HCT116 (cell line): ENCODE results near the gene ANKRD24. TPM values are rescaled to one million over a fixed set of nuclear protein-coding genes. Genes with fewer than 3 reads are reported as not detected.

Experiments
- ATAC-seq: fragments of 200-7000 bp; cut with Tn5 transposase; 2 replicates; pipeline ENCODE4 v1.9.1; 2020; ENCODE audit warnings: mild to moderate bottlenecking, moderate library complexity
- BruUV-seq: library from RNA; stranded (reverse); fragments of 400-500 nt; replicated peaks from 2 replicates; lab custom pipeline; 2021; lab: Mats Ljungman, UMichigan
- CTCF ChIA-PET: fragments of 300-600 bp; sonication (Branson Sonifier 250); formaldehyde crosslinking; loops from one replicate; lab custom pipeline; 2021; ENCODE audit warnings: antibody characterized with exemption; lab: Charles Lee
- POLR2A ChIA-PET: fragments of 300-600, 350-600 bp; sonication (Branson Sonifier 250); formaldehyde crosslinking; loops from one replicate; lab custom pipeline; 2021; ENCODE audit warnings: antibody characterized with exemption; lab: Charles Lee
- RAD21 ChIA-PET, 2 experiments: fragments of 300-600 bp; sonication (Branson Sonifier 250); formaldehyde crosslinking; loops; one replicate each; lab custom pipeline; 2023; ENCODE audit warnings: low total read pairs in 2 of 2; ENCODE audit not compliant: uncharacterized antibody in 2 of 2, unreplicated experiment in 2 of 2, low non-redundant PET in 1 of 2; lab: Charles Lee
- DNase-seq: peaks from one replicate; pipeline ENCODE4 v3.0.0-alpha.2; 2010; ENCODE audit warnings: low read depth, low spot score
- H2AFZ ChIP-seq: fragments of 200-600 bp; shearing (Covaris generic), sonication (generic); 2 replicates; pipeline ENCODE4 v1.6.1; 2017; ENCODE audit warnings: low read depth, mixed run types, mixed read lengths, antibody characterized with exemption, low read length; ENCODE audit not compliant: poor library complexity, severe bottlenecking
- H3K27ac ChIP-seq: 2 replicates; pipeline ENCODE4 v1.5.1; 2012; ENCODE audit warnings: low read depth, low read length
- H3K27me3 ChIP-seq: fragments of 200-600 bp; sonication (generic); 2 replicates; pipeline ENCODE4 v1.6.1; 2016; ENCODE audit warnings: mixed run types, low read length, mixed read lengths; ENCODE audit not compliant: insufficient read depth
- H3K36me3 ChIP-seq, 2 experiments: fragments of 200-500 bp in 1 of 2; fragments of 200-600 bp in 1 of 2; sonication (Bioruptor generic) in 1 of 2; sonication (generic) in 1 of 2; 2 replicates each; pipeline versions ENCODE4 v1.5.1 to v1.6.1; 2014 to 2016; ENCODE audit warnings: low read length in 2 of 2, inconsistent platforms in 1 of 2, mixed read lengths in 1 of 2, mixed run types in 1 of 2; ENCODE audit not compliant: insufficient read depth in 2 of 2, control insufficient read depth in 1 of 2
- H3K4me1 ChIP-seq, 2 experiments: fragments of 200-600 bp in 1 of 2; sonication (generic) in 1 of 2; 2 replicates each; pipeline versions ENCODE4 v1.5.1 to v1.6.1; 2012 to 2017; ENCODE audit warnings: low read length in 2 of 2, inconsistent platforms in 1 of 2, mild to moderate bottlenecking in 1 of 2, mixed read lengths in 1 of 2, mixed run types in 1 of 2, moderate library complexity in 1 of 2; ENCODE audit not compliant: insufficient read depth in 2 of 2, control insufficient read depth in 1 of 2
- H3K4me2 ChIP-seq: fragments of 200-600 bp; sonication (generic); 2 replicates; pipeline ENCODE4 v1.6.1; 2017; ENCODE audit warnings: mixed run types, low read length, mixed read lengths
- H3K4me3 ChIP-seq, 2 experiments: fragments of 200-600 bp in 1 of 2; sonication (generic) in 1 of 2; replicated peaks in 1 of 2; 2 replicates each; pipeline ENCODE4 v1.5.1; 2011 to 2016; ENCODE audit warnings: low read length in 2 of 2, control low read depth in 1 of 2, low read depth in 1 of 2, mild to moderate bottlenecking in 1 of 2, mixed read lengths in 1 of 2, mixed run types in 1 of 2
- H3K79me2 ChIP-seq: fragments of 200-600 bp; sonication (generic); 2 replicates; pipeline ENCODE4 v1.6.1; 2017; ENCODE audit warnings: mild to moderate bottlenecking, mixed run types, low read length, moderate library complexity, mixed read lengths; ENCODE audit not compliant: insufficient read depth
- H3K9ac ChIP-seq: fragments of 200-600 bp; sonication (generic); 2 replicates; pipeline ENCODE4 v1.6.1; 2016; ENCODE audit warnings: low read length, mixed read lengths
- H3K9me2 ChIP-seq: fragments of 200-600 bp; sonication (generic), shearing (Covaris generic); 2 replicates; pipeline ENCODE4 v1.6.1; 2017; ENCODE audit warnings: mixed run types, mild to moderate bottlenecking, moderate library complexity; ENCODE audit not compliant: insufficient read depth
- H3K9me3 ChIP-seq, 2 experiments: fragments of 200-500 bp in 1 of 2; fragments of 200-600 bp in 1 of 2; sonication (Bioruptor generic) in 1 of 2; sonication (generic) in 1 of 2; 2 replicates each; pipeline ENCODE4 v1.6.1; 2014 to 2017; ENCODE audit warnings: low read length in 2 of 2, mixed read lengths in 2 of 2, inconsistent platforms in 1 of 2, low read depth in 1 of 2, mild to moderate bottlenecking in 1 of 2, mixed run types in 1 of 2, moderate library complexity in 1 of 2; ENCODE audit not compliant: control insufficient read depth in 1 of 2, insufficient read depth in 1 of 2
- H4K20me1 ChIP-seq: fragments of 200-600 bp; sonication (generic), shearing (Covaris generic); 2 replicates; pipeline ENCODE4 v1.6.1; 2017; ENCODE audit warnings: mixed run types, mild to moderate bottlenecking, moderate library complexity; ENCODE audit not compliant: insufficient read depth
- CBX3 ChIP-seq: IDR thresholded peaks from 2 replicates; pipeline ENCODE4 v1.6.1; 2012; ENCODE audit warnings: low read depth
- CTCF ChIP-seq, 3 experiments: fragments of 200-600 bp in 1 of 3; sonication (generic) in 1 of 3; IDR thresholded peaks in 2 of 3; conservative IDR thresholded peaks in 1 of 3; 2 replicates each; pipeline ENCODE4 v1.5.1; 2012 to 2017; ENCODE audit warnings: low read depth in 2 of 3, low read length in 2 of 3, antibody characterized with exemption in 1 of 3, borderline replicate concordance in 1 of 3, control low read depth in 1 of 3, mild to moderate bottlenecking in 1 of 3, mixed read lengths in 1 of 3, mixed run types in 1 of 3, moderate library complexity in 1 of 3; ENCODE audit not compliant: insufficient read depth in 1 of 3
- EGR1 ChIP-seq: IDR thresholded peaks from 2 replicates; pipeline ENCODE4 v1.6.1; 2012; ENCODE audit warnings: low read depth
- ELF1 ChIP-seq: IDR thresholded peaks from 2 replicates; pipeline ENCODE4 v1.6.1; 2012; ENCODE audit warnings: low read depth, borderline replicate concordance
- FOSL1 ChIP-seq: IDR thresholded peaks from 2 replicates; pipeline ENCODE4 v1.6.1; 2012; ENCODE audit warnings: low read depth
- JUND ChIP-seq: IDR thresholded peaks from 2 replicates; pipeline ENCODE4 v1.6.1; 2012
- POLR2A ChIP-seq: IDR thresholded peaks from 2 replicates; pipeline ENCODE4 v1.7.0; 2011; ENCODE audit warnings: borderline replicate concordance; ENCODE audit not compliant: insufficient read depth, insufficient read length; ENCODE audit errors: extremely low read depth
- TCF7L2 ChIP-seq: IDR thresholded peaks from 2 replicates; pipeline ENCODE4 v1.7.0; 2011; ENCODE audit warnings: borderline replicate concordance, inconsistent platforms; ENCODE audit not compliant: insufficient read depth, insufficient read length; ENCODE audit errors: extremely low read depth
- ZFX ChIP-seq: fragments of 450-650 bp; IDR thresholded peaks from 2 replicates; pipeline ENCODE4 v1.6.1; 2017
- ZNF274 ChIP-seq: fragments of 200-500 bp; sonication (Bioruptor generic); IDR thresholded peaks from 2 replicates; pipeline ENCODE4 v1.6.1; 2014; ENCODE audit warnings: mild to moderate bottlenecking, low read depth, low read length, inconsistent platforms
- intact Hi-C: fragments of 100-400 bp; cut with micrococcal nuclease; formaldehyde crosslinking; loops from 2 replicates; pipeline ENCODE4 v1.10.0; 2022
- total RNA-seq: library from RNA; stranded (reverse); gene quantifications from one replicate; pipeline ENCODE4 v1.2.1, GENCODE V29; 2021; ENCODE audit not compliant: unreplicated experiment
- TF ChIP-seq, protein P1 (sequence below): IDR thresholded peaks from 2 replicates; pipeline ENCODE4 v1.6.1; 2011; ENCODE audit warnings: mild to moderate bottlenecking, low read length, moderate library complexity; ENCODE audit not compliant: insufficient replicate concordance; ENCODE audit errors: extremely low read depth

The ANKRD24 gene
- total RNA-seq, 1 experiment from 2014 or later: 1.7 TPM

GRCh38 chr19:4175669-4175931 lies 6.9 kb upstream of the ANKRD24 start:
- Histone ChIP-seq H3K27ac (no peak overlapping the region), H4K20me1 (no peaks in the 10 kb centered on the region), H3K79me2 (no peaks in the 10 kb centered on the region), H3K9ac (no peak overlapping the region), H3K9me2 (no peaks in the 10 kb centered on the region), H3K27me3 (peaks cover 15% of the 10 kb centered on the region), H3K36me3 (no peaks in the 10 kb centered on the region), H2AFZ (no peak overlapping the region), H3K4me2 (no peak overlapping the region), H3K9me3 (no peaks in the 10 kb centered on the region), H3K4me1 (peaks cover 2 to 5% of the 10 kb centered on the region in 2 experiments; a peak in 3 of 4 replicates), H3K4me3 (no peak overlapping the region)
- no TSS peak for BruUV-seq
- TF ChIP-seq, protein P1, sequence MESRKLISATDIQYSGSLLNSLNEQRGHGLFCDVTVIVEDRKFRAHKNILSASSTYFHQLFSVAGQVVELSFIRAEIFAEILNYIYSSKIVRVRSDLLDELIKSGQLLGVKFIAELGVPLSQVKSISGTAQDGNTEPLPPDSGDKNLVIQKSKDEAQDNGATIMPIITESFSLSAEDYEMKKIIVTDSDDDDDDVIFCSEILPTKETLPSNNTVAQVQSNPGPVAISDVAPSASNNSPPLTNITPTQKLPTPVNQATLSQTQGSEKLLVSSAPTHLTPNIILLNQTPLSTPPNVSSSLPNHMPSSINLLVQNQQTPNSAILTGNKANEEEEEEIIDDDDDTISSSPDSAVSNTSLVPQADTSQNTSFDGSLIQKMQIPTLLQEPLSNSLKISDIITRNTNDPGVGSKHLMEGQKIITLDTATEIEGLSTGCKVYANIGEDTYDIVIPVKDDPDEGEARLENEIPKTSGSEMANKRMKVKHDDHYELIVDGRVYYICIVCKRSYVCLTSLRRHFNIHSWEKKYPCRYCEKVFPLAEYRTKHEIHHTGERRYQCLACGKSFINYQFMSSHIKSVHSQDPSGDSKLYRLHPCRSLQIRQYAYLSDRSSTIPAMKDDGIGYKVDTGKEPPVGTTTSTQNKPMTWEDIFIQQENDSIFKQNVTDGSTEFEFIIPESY: no peak
- TF ChIP-seq JUND: no peak
- no peak for TF ChIP-seq ELF1
- no peak for TF ChIP-seq ZFX
- TF ChIP-seq TCF7L2: no peak
- TF ChIP-seq CBX3: no peak
- TF ChIP-seq EGR1: no peak
- no peak for TF ChIP-seq ZNF274
- no peak for TF ChIP-seq FOSL1
- TF ChIP-seq CTCF (IDR thresholded peaks at IDR 0.05 in 2 of 3, conservative IDR thresholded peaks at IDR 0.05 in 1 of 3; ENCODE audit: borderline replicate concordance in 1 of 3, insufficient read depth in 1 of 3, low read depth in 2 of 3, low read length in 2 of 3): no peak
- no peak for TF ChIP-seq POLR2A
- ChIA-PET RAD21 (no interaction called here), CTCF (no interaction called here), POLR2A (no interaction called here)
- DNase-seq (no peak), ATAC-seq (no peak)
- intact Hi-C loops: no loop called here
